ENCODE measurements around the gene CEMIP2.

DNA sequence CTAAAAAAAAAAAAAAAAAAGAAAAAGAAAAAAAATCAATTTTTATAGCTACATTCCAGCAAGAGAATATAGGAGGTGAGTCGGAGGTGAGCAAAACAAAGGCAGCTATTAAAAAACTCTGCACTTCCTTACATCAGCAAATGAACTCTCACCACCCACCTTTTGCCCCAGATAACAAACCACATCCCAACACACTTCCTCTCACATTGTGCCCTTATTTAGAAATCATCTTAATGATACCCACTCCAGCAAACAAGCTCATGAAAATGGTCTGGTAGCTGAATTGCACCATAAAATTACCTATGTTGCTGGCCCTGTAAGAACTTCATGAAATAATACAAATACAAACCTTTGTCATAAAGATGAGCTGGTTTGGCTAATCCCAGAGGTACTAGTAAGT is 82.9 kb downstream of the CEMIP2 start:
- TF ChIP-seq, protein P1, sequence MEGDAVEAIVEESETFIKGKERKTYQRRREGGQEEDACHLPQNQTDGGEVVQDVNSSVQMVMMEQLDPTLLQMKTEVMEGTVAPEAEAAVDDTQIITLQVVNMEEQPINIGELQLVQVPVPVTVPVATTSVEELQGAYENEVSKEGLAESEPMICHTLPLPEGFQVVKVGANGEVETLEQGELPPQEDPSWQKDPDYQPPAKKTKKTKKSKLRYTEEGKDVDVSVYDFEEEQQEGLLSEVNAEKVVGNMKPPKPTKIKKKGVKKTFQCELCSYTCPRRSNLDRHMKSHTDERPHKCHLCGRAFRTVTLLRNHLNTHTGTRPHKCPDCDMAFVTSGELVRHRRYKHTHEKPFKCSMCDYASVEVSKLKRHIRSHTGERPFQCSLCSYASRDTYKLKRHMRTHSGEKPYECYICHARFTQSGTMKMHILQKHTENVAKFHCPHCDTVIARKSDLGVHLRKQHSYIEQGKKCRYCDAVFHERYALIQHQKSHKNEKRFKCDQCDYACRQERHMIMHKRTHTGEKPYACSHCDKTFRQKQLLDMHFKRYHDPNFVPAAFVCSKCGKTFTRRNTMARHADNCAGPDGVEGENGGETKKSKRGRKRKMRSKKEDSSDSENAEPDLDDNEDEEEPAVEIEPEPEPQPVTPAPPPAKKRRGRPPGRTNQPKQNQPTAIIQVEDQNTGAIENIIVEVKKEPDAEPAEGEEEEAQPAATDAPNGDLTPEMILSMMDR (IDR thresholded peaks at IDR 0.05): no peak
- no peak for TF ChIP-seq POLR2AphosphoS5 (IDR thresholded peaks at IDR 0.05)
